Suppressor macrophage treated with lipopolysaccharide for 1 hour (primary cell): ENCODE data around the gene MUC4.
A peak's percentile ranks its signal among the peaks of the same experiment; 100 is the strongest.
"Not testable (repeated sequence)": the region's sequence is repeated elsewhere in the genome, so short reads cannot be mapped to it uniquely, and the experiment has no call there.

ENCODE experiments used
- DNase-seq, 3 donors: peaks; one replicate each; pipeline ENCODE4 v3.0.0-alpha.2; 2020 to 2022

MUC4 gene

DNA sequence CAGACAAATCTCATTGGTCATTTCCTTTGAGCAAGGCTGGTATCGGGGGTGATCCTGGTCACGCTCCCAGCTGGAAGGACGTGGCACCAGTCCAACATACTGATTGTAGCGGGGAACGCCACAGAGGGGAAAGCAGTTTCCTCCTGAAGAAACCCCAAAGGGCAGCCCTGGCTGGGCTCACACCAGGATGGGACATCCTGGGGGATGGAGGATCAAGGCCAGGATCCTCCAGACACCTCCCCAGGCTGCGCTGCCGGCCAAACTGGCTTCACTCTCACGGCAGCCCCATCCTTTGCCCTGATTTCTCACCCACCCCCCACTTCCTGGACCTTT lies 54.3 kb downstream of the MUC4 start:
- DNase-seq: no peak

DNA sequence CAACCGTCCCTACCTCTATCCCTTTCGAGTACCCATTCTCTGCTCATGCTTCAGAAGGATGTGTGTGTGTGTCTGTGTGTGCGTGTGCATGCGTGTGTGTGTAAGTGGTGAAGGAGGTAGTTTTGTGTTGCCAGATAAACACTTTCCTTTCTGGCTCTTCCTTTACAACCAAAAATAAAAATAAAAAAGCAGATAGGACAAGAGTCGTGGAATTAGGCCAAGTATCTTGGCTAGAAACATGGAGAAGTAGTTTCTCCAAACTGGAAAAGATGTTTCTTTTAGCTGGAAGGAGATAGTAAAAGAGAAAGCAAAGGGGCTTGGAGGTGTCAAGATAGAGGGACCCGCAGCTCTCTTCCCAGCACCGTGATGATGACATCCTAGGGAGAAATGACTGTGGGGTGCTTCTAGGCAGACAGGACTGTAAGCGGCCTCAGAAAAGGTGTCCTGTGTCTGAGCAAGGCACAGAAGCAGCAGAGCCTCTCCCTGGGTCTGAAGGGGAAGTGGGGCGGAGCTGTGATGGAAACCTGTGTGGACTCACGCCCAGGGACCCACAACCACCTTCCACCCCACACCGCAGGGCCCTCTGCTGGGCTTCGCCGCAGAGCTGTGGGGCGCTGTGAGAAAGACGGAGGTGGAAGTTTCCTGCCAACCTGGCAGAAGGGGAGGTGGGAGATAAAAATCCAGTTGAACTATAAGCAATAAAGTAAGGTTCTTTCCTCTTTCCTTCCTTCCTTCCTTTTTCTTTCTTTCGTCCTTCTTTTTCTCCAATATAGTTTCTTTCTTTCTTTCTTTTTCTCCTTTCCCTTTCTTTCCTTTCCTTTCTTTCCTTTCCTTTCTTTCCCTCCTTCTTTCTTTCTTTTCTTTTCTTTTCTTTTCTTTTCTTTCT lies 55.7 kb downstream of the MUC4 start:
- no peak for DNase-seq

GRCh38 chr3:195755391-195755790 lies 56.3 kb downstream of the MUC4 start:
- no peak for DNase-seq

DNA sequence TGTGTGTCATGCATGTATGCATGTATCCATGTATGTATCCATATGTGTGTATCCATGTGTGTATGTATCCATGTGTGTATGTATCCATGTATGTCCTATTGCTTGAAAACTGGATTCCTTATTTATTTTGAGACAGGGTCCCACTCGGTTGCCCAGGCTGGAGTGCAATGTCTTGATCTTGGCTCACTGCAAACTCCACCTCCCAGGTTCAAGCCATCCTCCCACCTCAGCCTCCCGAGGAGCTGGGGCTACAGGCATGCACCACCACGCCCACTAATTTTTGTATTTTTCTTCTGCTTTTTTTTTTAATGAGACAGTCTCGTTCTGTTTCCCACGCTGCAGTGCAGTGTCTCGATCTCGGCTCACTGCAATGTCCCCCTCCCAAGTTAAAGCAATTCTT lies 56.8 kb downstream of the MUC4 start:
- DNase-seq: no peak

GRCh38 chr3:195754141-195754540 lies 57.6 kb downstream of the MUC4 start:
- no peak for DNase-seq

DNA sequence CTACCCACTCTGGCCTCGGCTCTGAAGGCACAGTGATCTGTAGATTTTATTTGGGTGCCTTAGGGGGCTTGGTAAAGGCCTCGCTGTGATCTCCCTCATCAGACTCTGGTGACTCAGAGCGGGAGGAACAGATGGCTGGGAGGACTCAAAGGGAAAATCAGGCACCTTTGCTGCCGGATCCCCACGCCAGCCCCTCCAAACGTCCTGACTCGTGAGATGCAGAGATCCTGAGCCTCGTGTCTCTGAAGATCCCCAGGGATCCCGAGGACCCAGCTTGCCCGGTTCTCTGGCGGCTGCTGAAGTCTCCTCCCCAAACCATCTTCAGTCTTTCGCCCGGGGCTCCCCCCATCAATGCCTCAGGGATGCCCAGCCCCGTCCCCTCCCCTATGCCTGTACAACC lies 58.1 kb downstream of the MUC4 start:
- no peak for DNase-seq

GRCh38 chr3:195752546-195753331 lies 59.0 kb downstream of the MUC4 start:
- DNase-seq: peak in 2 of 3 donors; percentile 31 to 33

GRCh38 chr3:195752066-195752465 lies 59.7 kb downstream of the MUC4 start:
- DNase-seq: peak in 1 of 3 donors; percentile 44

DNA sequence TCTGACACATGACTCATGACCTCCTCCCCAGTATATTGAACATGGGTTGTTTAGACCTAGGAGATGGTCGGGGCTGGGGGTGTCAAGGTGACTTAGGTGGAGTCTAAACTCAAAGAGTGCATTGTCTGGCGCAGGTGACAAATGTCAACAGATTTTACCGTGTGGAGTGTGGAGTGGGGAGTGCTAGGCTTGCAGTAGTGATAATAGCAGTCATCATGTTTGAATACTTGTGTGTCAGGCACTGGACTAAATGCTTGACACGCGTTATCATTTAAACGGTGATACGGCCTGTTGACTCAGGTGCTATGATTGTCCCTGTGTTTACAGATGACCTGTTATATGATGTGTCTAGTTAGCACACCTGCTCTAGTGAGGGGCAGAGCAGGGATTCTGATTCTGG lies 60.2 kb downstream of the MUC4 start:
- DNase-seq: no peak

DNA sequence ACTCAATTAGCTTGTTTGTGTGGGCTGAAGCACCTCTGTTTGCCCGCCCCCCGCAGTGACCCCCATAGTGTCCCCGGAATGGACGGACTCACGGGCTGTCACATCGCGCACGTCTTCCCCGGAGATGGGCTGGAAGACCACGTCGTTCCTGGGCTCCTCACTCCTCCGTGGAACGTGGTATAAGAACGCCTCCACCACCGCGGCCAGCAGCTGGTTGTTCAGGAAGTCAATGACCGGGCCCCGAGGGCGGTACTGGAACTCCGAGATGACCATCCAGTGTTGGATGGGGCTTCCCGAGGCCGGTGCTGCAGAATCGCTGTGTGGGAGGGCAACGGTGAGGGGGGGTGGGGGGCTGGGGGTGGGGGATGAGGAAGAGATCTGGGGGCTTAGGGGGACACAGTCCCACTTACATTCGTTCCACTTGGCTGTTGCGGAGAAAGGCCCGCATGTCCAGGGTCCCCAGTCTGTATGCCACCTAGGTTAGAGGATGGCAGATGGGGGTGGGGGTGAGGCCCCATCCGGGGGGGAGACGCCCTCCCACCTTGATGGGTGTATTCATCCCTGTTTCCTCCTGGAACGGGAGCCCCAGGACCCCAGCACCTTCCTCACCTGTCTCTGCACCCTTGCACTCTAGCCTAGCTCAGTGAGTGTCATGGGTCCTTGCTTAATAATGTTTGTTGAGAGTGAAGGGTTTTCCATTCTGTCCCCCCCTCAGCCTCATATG lies 60.8 kb downstream of the MUC4 start:
- no peak for DNase-seq

DNA sequence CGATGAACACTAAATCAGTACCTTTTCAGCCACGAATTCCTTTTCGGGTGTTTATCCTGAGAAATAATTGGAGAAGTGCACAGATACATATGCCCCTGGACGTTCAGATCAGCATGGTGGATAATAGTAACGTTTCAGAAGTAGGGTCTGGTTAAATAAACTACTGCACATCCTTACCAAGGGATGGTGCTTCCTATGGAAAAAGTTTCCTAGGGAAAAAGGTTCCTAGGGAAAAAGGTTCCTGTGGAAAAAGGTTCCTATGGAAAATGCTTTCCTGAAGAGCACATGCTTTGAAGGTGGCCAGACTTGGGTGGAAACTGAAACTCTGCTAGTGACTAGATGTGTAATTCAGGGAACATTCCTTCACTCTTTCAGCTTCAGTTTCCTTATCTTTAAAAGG lies 62.6 kb downstream of the MUC4 start:
- not testable (repeated sequence) for DNase-seq

GRCh38 chr3:195748661-195749060 lies 63.1 kb downstream of the MUC4 start:
- DNase-seq: no peak

DNA sequence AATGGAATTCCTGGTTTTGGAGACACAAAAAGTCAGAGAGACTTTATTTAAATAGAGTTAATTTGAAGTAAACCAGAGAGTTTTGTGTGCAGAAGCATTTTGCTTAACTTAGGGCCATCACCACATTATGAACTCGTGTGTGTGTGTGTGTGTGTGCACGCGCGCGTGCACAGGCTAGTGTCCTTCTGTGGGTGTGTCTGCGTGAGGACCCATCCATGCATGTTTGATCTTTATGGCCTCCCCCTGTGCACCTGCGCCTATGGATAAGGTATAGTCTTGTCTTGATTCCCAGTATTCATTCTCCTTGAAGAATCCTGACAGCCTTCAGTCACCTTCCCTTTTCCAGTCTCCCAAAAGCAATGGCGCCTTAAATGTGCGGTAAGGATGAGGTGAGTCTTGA lies 65.0 kb downstream of the MUC4 start:
- no peak for DNase-seq

DNA sequence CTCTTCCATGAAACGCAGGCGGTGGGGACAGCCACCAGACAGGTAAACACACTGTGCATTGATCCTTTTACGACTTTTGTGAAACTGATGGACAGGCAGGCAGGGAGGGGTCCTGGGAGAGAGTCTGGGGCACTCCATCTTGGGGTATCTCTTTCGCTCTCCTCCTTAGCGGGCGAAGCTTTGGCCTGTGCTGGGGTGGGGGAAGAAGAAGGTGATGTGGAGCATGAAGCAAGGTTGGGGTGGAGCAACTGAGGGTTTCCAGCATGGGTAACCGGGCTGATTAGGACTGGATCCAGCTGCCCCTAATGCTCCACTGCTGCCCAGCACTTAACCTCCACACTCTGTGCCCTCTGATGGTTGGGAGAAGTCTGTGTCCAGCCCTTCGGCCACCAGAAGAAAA lies 65.4 kb downstream of the MUC4 start:
- no peak for DNase-seq

GRCh38 chr3:195744437-195744836 lies 67.3 kb downstream of the MUC4 start:
- no peak for DNase-seq

DNA sequence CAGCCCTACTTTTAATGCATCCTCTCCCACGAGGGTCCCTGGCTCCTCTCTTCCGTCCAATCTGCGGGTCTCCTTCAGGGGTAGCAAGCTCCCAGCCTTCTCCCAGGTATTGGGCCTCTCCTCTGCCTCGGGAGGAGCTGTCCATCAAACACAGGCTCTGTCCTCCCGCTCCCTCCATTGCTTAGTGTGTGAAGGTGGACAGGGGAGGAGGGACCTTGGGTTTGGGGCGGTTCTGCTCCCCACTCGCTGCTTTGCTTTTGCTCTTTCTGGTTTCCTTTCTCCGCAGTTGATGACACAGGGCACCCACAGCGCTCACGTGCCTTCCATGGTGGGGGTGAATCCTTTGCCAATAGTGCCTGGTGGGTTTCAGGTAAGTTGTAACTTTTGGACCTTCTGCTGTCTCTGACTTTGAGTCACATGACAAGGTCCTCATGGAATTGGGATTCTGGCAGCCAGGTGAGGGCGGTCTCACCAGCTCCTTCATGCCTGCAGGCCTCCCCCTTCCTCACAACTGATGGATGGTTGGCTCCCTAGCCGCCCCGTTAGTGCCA lies 72.1 kb downstream of the MUC4 start:
- no peak for DNase-seq

GRCh38 chr3:195738274-195739044 lies 73.3 kb downstream of the MUC4 start:
- DNase-seq: no peak

GRCh38 chr3:195737782-195738181 lies 73.9 kb downstream of the MUC4 start:
- peak in 2 of 3 donors; percentile 17 to 58 for DNase-seq

DNA sequence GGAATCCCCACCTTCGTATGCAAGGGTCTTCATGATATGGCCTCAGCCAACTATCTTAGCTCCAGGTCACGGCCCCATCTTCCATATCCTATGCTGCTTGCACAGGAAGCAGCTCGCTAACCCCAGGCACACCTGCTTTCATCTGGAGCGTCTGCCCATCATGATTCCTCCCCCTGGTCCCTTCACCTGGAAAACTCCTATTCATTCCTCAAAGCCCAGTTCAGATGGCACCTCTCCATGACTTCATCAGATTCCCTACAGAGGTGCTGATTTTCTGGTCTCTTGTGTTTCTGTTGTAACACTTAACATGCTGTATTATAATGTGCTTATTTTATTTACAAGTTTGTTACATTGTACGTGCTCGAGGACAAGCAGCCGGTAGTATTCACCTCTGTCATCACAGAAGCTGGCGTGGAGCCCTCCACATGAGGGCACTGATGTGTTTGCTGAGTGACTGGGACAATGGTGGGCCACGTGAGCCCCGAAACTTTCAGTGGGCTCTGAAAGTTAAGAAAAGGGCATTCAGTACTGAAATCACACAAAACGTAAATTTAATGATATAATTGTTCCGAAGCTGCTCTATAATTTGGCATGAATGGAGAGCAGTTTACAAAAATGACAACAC lies 74.8 kb downstream of the MUC4 start:
- no peak for DNase-seq

- no peak for DNase-seq
Measured at GRCh38 chr3:195735036-195735695, 76.6 kb downstream of the MUC4 start.

GRCh38 chr3:195732940-195733339 lies 78.8 kb downstream of the MUC4 start:
- DNase-seq: no peak
